Mammary epithelial cell (primary cell): ENCODE data around the gene SLC25A39.

Source experiments
- EZH2 ChIP-seq: IDR thresholded peaks from 2 replicates; pipeline ENCODE4 v1.6.1; 2012; ENCODE audit warnings: low read length, inconsistent platforms, borderline replicate concordance
- TF ChIP-seq, protein P1 (sequence below), 2 donors: IDR thresholded peaks in 1 of 2; conservative IDR thresholded peaks in 1 of 2; 2 replicates each; pipeline ENCODE4 v1.5.1; 2011 to 2012; ENCODE audit warnings: inconsistent platforms in 2 of 2, low read length in 2 of 2, mild to moderate bottlenecking in 2 of 2, control low read depth in 1 of 2, low read depth in 1 of 2; ENCODE audit not compliant: insufficient read depth in 1 of 2; ENCODE audit errors: extremely low read depth in 1 of 2

DNA sequence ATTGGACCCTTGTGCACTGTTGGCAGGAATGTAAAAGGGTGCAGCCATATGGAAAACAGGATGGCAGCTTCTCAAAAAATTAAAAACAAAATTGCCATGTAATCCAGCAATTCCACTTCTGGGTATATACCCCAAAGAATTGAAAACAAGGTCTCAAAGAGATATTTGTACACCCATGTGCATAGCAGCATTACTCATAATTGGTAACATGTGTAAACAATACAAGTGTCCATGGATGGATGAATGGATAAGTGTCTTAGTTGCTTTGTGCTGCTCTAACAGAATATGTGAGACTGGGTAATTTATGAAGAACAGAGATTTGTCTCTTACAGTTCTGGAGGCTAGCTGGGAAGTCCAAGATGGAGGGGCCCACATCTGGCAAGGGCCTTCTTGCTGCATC lies 20.0 kb downstream of the SLC25A39 start:
- TF ChIP-seq, protein P1, sequence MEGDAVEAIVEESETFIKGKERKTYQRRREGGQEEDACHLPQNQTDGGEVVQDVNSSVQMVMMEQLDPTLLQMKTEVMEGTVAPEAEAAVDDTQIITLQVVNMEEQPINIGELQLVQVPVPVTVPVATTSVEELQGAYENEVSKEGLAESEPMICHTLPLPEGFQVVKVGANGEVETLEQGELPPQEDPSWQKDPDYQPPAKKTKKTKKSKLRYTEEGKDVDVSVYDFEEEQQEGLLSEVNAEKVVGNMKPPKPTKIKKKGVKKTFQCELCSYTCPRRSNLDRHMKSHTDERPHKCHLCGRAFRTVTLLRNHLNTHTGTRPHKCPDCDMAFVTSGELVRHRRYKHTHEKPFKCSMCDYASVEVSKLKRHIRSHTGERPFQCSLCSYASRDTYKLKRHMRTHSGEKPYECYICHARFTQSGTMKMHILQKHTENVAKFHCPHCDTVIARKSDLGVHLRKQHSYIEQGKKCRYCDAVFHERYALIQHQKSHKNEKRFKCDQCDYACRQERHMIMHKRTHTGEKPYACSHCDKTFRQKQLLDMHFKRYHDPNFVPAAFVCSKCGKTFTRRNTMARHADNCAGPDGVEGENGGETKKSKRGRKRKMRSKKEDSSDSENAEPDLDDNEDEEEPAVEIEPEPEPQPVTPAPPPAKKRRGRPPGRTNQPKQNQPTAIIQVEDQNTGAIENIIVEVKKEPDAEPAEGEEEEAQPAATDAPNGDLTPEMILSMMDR (conservative IDR thresholded peaks at IDR 0.05 in 1 of 2, IDR thresholded peaks at IDR 0.05 in 1 of 2; ENCODE audit: extremely low read depth in 1 of 2, insufficient read depth in 1 of 2, low read depth in 1 of 2, low read length in 2 of 2), result no peak
- no peak for TF ChIP-seq EZH2
